ENCODE measurements around the gene DPP4.

DNA sequence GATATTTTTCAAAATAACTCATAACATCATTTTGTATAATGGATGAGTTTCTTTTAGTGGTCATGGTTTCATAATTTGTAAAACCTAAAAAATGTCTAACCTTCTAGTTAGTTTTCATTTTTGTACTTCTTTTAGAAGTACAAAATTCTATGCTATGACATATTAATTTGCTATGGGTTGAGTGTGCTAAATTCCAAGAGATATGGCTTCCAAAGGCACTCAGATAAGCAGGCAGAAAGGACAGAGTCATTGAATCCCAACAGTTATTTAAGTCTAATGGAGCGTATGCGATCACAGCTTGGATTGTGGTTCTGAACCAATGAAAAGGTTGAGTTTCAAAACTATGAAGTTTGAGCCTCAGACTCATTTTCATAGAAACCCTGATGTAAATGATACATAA is 41.1 kb upstream of the DPP4 start:
- TF ChIP-seq, protein P1, sequence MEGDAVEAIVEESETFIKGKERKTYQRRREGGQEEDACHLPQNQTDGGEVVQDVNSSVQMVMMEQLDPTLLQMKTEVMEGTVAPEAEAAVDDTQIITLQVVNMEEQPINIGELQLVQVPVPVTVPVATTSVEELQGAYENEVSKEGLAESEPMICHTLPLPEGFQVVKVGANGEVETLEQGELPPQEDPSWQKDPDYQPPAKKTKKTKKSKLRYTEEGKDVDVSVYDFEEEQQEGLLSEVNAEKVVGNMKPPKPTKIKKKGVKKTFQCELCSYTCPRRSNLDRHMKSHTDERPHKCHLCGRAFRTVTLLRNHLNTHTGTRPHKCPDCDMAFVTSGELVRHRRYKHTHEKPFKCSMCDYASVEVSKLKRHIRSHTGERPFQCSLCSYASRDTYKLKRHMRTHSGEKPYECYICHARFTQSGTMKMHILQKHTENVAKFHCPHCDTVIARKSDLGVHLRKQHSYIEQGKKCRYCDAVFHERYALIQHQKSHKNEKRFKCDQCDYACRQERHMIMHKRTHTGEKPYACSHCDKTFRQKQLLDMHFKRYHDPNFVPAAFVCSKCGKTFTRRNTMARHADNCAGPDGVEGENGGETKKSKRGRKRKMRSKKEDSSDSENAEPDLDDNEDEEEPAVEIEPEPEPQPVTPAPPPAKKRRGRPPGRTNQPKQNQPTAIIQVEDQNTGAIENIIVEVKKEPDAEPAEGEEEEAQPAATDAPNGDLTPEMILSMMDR (conservative IDR thresholded peaks at IDR 0.05; ENCODE audit: low read length): no peak
- no peak for TF ChIP-seq EZH2phosphoT487 (IDR thresholded peaks at IDR 0.05; ENCODE audit: borderline replicate concordance, low read depth, low read length)

All from OCI-LY7 (cell line).